ENCODE measurements around the gene GPR137. TPM values are rescaled to one million over a fixed set of nuclear protein-coding genes. Genes with fewer than 3 reads are reported as not detected.
A peak's percentile ranks its signal among the peaks of the same experiment; 100 is the strongest.

Gene GPR137
- total and polyA plus RNA-seq, 9 of the 15 experiments (the other 6 are each of a cell fraction or from before 2014, with no cell fraction given), result 0.32 to 26.7 (median 10.7) TPM

DNA sequence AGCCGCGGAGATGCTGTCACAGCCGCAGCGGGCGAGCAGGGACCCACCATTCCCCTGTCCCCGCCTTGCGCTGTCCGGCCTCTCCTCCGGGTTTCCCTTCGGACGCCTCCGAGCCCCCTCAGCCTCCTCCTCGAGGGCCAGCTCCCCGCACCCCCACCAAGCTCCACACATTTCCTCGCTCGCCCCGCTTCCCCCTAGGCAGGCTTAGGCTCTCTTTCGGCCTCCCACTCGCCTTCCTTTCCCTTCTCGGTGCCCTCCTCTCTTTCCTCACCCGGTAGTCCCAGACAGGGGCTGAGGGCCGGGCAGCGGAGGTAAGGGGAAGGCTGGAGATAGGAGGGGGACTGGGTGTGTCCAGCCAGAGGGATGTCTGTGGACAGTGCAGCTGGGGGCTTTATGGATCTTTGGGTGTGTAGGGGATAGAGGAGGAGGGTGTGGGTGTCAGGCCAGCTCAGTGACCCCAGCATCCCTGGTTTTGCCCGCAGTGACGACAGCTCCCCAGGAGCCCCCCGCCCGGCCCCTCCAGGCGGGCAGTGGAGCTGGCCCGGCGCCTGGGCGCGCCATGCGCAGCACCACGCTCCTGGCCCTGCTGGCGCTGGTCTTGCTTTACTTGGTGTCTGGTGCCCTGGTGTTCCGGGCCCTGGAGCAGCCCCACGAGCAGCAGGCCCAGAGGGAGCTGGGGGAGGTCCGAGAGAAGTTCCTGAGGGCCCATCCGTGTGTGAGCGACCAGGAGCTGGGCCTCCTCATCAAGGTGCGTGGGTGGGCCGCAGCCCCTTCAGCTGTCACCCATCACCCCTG lies 7.0 kb downstream of the GPR137 start:
- Histone ChIP-seq H3K27me3 (ENCODE audit: control insufficient read depth in 2 of 2, insufficient read depth in 2 of 2, low read length in 2 of 2) (peaks cover 40 to 57% of the 10 kb centered on the region in 2 experiments; a peak in 4 of 5 replicates), H3K4me2 (ENCODE audit: insufficient read depth, low read length) (no peak overlapping the region), H3K9me1 (ENCODE audit: control insufficient read depth, insufficient read depth, low read length) (no peaks in the 10 kb centered on the region), H3K4me3 (no peak overlapping the region), H4K20me1 (replicated peaks; ENCODE audit: control insufficient read depth, insufficient read depth, low read length) (no peaks in the 10 kb centered on the region; the same call in 1 of the 2 replicates), H3K9ac (ENCODE audit: insufficient read depth in 1 of 2, low read depth in 2 of 2, low read length in 2 of 2) (peak overlapping the region in 1 of 2 experiments; percentile 26; a peak in 2 of 4 replicates), H3K9me3 (replicated peaks; ENCODE audit: control insufficient read depth, insufficient read depth, low read depth, low read length) (no peaks in the 10 kb centered on the region), H3K79me2 (ENCODE audit: control insufficient read depth, insufficient read depth, low read length) (no peaks in the 10 kb centered on the region), H2AFZ (ENCODE audit: low read depth, low read length) (no peak overlapping the region), H3K4me1 (replicated peaks in 1 of 2; ENCODE audit: control insufficient read depth in 2 of 2, insufficient read depth in 2 of 2, low read length in 2 of 2) (peaks cover 0 to 42% of the 10 kb centered on the region in 2 experiments; a peak in 2 of 5 replicates), H3K36me3 (ENCODE audit: control insufficient read depth, insufficient read depth, low read length) (no peaks in the 10 kb centered on the region), H3K27ac (ENCODE audit: extremely low read depth, low read depth, low read length) (no peak overlapping the region)
- ChIA-PET POLR2A (interaction anchor here (0.6 kb wide), 1 partner anchor 143 kb away, joined by 4 read pairs; no protein-coding TSS in a partner anchor), CTCF (ENCODE audit: low intra/inter-chr PET ratio) (no interaction called here)
- 18% methylated on average over 23 of the region's 42 CpGs for WGBS (ENCODE audit: insufficient coverage, low coverage, missing lambda C conversion rate)
- no peak; the same call in 2 of the 3 replicates for ATAC-seq
- intact Hi-C loops (cut with micrococcal nuclease) (no loop called here), in situ Hi-C loops (cut with MboI) (no loop called here)
- no peak for DNase-seq (ENCODE audit: extremely low read depth in 1 of 4, low spot score in 3 of 4)
- FAIRE-seq, result no peak
- no TSS peak for BruUV-seq (replicated peaks)
- 0 out of 2 replicates have a peak, but pooled peaks have one; percentile 12 for TF ChIP-seq EGR1 (conservative IDR thresholded peaks at IDR 0.05)
- no peak for TF ChIP-seq NFIC (IDR thresholded peaks at IDR 0.05)

GRCh38 chr11:64294774-64295173 lies 9.1 kb downstream of the GPR137 start:
- peaks cover 48 to 67% of the 10 kb centered on the region in 2 experiments for H3K27me3 ChIP-seq (ENCODE audit: control insufficient read depth in 2 of 2, insufficient read depth in 2 of 2, low read length in 2 of 2)
- WGBS (ENCODE audit: insufficient coverage, low coverage, missing lambda C conversion rate), result 0% methylated on average over 2 of the region's 3 CpGs
- ATAC-seq, result no peak

More at GRCh38 chr11:64294774-64295173, 9.1 kb downstream of the GPR137 start:
- POLR2A ChIA-PET, result interaction anchor here (0.6 kb wide), 1 partner anchor 1689 kb away, joined by 3 read pairs; no protein-coding TSS in a partner anchor
- no peaks in the 10 kb centered on the region for H3K79me2 ChIP-seq (ENCODE audit: control insufficient read depth, insufficient read depth, low read length)
- intact Hi-C loops (cut with micrococcal nuclease) (no loop called here), in situ Hi-C loops (cut with MboI) (no loop called here)
- TF ChIP-seq BDP1 (IDR thresholded peaks at IDR 0.05; ENCODE audit: insufficient read depth, insufficient read length) (no peak), ZKSCAN1 (IDR thresholded peaks at IDR 0.05; ENCODE audit: low read depth, low read length) (peak; percentile 93)
- FAIRE-seq (no peak), DNase-seq (ENCODE audit: extremely low read depth in 1 of 4, low spot score in 3 of 4) (no peak)
- CTCF ChIA-PET (ENCODE audit: low intra/inter-chr PET ratio), result no interaction called here
- H3K27ac ChIP-seq (ENCODE audit: extremely low read depth, low read depth, low read length), result no peak overlapping the region
- H3K9me3 ChIP-seq (replicated peaks; ENCODE audit: control insufficient read depth, insufficient read depth, low read depth, low read length), result no peaks in the 10 kb centered on the region
- H2AFZ ChIP-seq (ENCODE audit: low read depth, low read length), result no peak overlapping the region
- no peak overlapping the region for H3K4me3 ChIP-seq
- peaks cover 0 to 47% of the 10 kb centered on the region in 2 experiments; a peak in 2 of 5 replicates for H3K4me1 ChIP-seq (replicated peaks in 1 of 2; ENCODE audit: control insufficient read depth in 2 of 2, insufficient read depth in 2 of 2, low read length in 2 of 2)
- no peaks in the 10 kb centered on the region for H3K9me1 ChIP-seq (ENCODE audit: control insufficient read depth, insufficient read depth, low read length)
- H4K20me1 ChIP-seq (replicated peaks; ENCODE audit: control insufficient read depth, insufficient read depth, low read length), result no peaks in the 10 kb centered on the region; the same call in 1 of the 2 replicates
- peak overlapping the region in 1 of 2 experiments; percentile 45; a peak in 1 of 4 replicates for H3K9ac ChIP-seq (ENCODE audit: insufficient read depth in 1 of 2, low read depth in 2 of 2, low read length in 2 of 2)
- H3K4me2 ChIP-seq (ENCODE audit: insufficient read depth, low read length), result no peak overlapping the region
- H3K36me3 ChIP-seq (ENCODE audit: control insufficient read depth, insufficient read depth, low read length), result no peaks in the 10 kb centered on the region
- BruUV-seq (replicated peaks), result no TSS peak
